ENCODE data around the gene CDK4. TPM values are rescaled to one million over a fixed set of nuclear protein-coding genes. Genes with fewer than 3 reads are reported as not detected.

The CDK4 gene
- total RNA-seq, 1 experiment from 2014 or later, result 210 TPM

DNA sequence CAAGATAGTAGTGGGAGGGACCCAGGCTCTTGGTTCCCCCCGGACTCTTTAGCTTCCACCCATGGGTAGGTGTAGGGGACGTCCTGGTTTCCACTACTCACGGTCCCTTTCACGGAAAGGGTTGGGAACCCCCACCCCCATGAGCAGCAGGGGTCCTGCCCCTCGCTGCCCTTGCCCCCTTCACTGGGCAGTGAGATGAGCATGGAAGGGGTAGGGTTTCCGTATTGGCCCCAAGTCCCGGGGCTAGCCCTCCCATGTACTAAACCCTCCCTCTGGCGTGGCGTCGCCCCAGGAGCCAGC lies 26.3 kb downstream of the CDK4 start:
- no peaks in the 10 kb centered on the region for H3K36me3 ChIP-seq (ENCODE audit: control insufficient read depth, insufficient read depth, low read length)
- peak overlapping the region; percentile 85 for H3K4me3 Mint-ChIP-seq (ENCODE audit: unreplicated experiment)
- TF ChIP-seq CTCF (IDR thresholded peaks at IDR 0.05; ENCODE audit: insufficient read depth in 1 of 2, low read depth in 1 of 2, low read length in 1 of 2, severe bottlenecking in 1 of 2, unreplicated experiment in 1 of 2), result no peak
- no peaks in the 10 kb centered on the region for H3K9me3 Mint-ChIP-seq (ENCODE audit: unreplicated experiment)
- H3K27me3 Mint-ChIP-seq (ENCODE audit: insufficient read depth, unreplicated experiment), result peaks cover 12% of the 10 kb centered on the region
- H3K36me3 Mint-ChIP-seq (ENCODE audit: insufficient read depth, unreplicated experiment), result peaks cover 12% of the 10 kb centered on the region
- CTCF ChIA-PET, result interaction anchor here (0.6 to 2.0 kb wide), 7 partner anchors 10 to 273 kb away, joined by 3 to 32 read pairs (median 5); partner anchors contain the start of gene TSPAN31
- peak overlapping the region; percentile 45 for H3K27ac Mint-ChIP-seq (ENCODE audit: unreplicated experiment)
- no peaks in the 10 kb centered on the region for H3K4me1 Mint-ChIP-seq (ENCODE audit: low read depth, unreplicated experiment)
- no peak for DNase-seq
- no peaks in the 10 kb centered on the region for H3K4me1 ChIP-seq
- BruUV-seq (replicated peaks), result no TSS peak
- POLR2A ChIA-PET, result no interaction called here
- no peaks in the 10 kb centered on the region for H3K27me3 ChIP-seq (replicated peaks; ENCODE audit: control insufficient read depth, insufficient read depth, low read length)
- H3K4me3 ChIP-seq (ENCODE audit: low read depth, low read length), result peak overlapping the region; percentile 55
- intact Hi-C loops (cut with micrococcal nuclease; ENCODE audit: unreplicated experiment), result loop anchor here (1.0 to 5.0 kb wide), 2 partner anchors 10 to 204 kb away; partner anchors contain the start of genes DDIT3 and MBD6
- H3K9me3 ChIP-seq, result no peaks in the 10 kb centered on the region

DNA sequence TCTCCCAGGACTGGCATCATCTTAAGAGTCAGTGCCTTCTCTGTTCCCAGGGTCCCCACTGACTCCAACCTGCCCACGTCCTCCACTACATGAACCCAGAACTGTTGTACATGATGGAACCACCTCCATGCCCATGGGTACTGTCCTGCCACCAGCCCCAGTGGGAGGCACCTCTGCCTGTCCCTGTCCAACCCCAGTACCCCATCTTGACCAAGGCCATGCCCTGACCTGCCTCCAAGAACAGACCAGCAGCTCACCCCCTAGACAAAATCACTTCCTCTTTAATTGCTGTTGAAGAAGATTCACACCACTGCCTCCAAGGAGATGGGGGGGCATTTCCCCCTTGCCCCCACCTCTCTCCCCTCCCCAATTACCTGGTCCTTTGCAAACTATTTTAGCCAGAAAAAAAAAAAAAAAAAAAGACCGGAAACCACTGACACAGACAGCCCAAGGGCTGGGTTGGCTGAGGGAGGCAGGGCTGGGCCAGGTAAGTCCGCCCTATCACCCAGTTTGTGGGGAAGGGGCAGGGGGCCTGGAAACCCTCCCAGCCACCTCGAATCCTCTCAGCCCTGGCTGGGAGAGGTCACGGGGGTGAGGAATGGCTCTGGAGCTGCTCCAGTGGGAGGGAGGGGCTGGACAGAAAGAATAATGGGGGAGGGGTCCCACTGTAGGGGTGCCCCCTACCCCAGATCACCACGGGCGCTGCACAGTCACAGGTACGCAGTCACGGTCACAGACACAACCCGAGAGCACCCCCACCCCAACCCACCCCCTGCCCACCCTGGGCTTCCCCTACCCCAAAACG lies 27.0 kb downstream of the CDK4 start:
- no TSS peak for BruUV-seq (replicated peaks)
- H3K4me3 Mint-ChIP-seq (ENCODE audit: unreplicated experiment), result peak overlapping the region; percentile 85

More for the DNA sequence above, 27.0 kb downstream of the CDK4 start:
- Histone ChIP-seq H3K27me3 (replicated peaks; ENCODE audit: control insufficient read depth, insufficient read depth, low read length) (no peaks in the 10 kb centered on the region), H3K9me3 (no peaks in the 10 kb centered on the region), H3K4me1 (no peaks in the 10 kb centered on the region), H3K4me3 (ENCODE audit: low read depth, low read length) (no peak overlapping the region), H3K36me3 (ENCODE audit: control insufficient read depth, insufficient read depth, low read length) (no peaks in the 10 kb centered on the region)
- Mint-ChIP-seq H3K4me1 (ENCODE audit: low read depth, unreplicated experiment) (no peaks in the 10 kb centered on the region), H3K27me3 (ENCODE audit: insufficient read depth, unreplicated experiment) (peaks cover 12% of the 10 kb centered on the region), H3K27ac (ENCODE audit: unreplicated experiment) (no peak overlapping the region), H3K9me3 (ENCODE audit: unreplicated experiment) (no peaks in the 10 kb centered on the region), H3K36me3 (ENCODE audit: insufficient read depth, unreplicated experiment) (peaks cover 12% of the 10 kb centered on the region)
- CTCF ChIA-PET, result interaction anchor here (1.2 to 2.0 kb wide), 5 partner anchors 10 to 272 kb away, joined by 3 to 32 read pairs (median 10); partner anchors contain the start of gene TSPAN31
- POLR2A ChIA-PET, result no interaction called here
- no peak for TF ChIP-seq CTCF (IDR thresholded peaks at IDR 0.05; ENCODE audit: insufficient read depth in 1 of 2, low read depth in 1 of 2, low read length in 1 of 2, severe bottlenecking in 1 of 2, unreplicated experiment in 1 of 2)
- intact Hi-C loops (cut with micrococcal nuclease; ENCODE audit: unreplicated experiment), result loop anchor here (5.0 kb wide), 1 partner anchor 203 kb away; the partner anchor contains the start of genes DDIT3 and MBD6
- no peak for DNase-seq
